Measurements from ENCODE around the gene SALL3.

SALL3 gene

GRCh38 chr18:78965917-78966792 is 13.5 kb upstream of the SALL3 start:
- DNase-seq, result no peak

GRCh38 chr18:78966793-78967106 is 12.9 kb upstream of the SALL3 start:
- DNase-seq, result no peak

GRCh38 chr18:78967692-78968091 is 11.9 kb upstream of the SALL3 start:
- DNase-seq, result no peak

GRCh38 chr18:78969574-78970315 is 9.9 kb upstream of the SALL3 start:
- DNase-seq, result no peak

- DNase-seq, result no peak
Measured at GRCh38 chr18:78970774-78971333, 8.8 kb upstream of the SALL3 start.

- DNase-seq, result no peak
Measured at GRCh38 chr18:78971511-78972245, 7.9 kb upstream of the SALL3 start.

- DNase-seq, result no peak
Measured at GRCh38 chr18:78972385-78972918, 7.2 kb upstream of the SALL3 start.

GRCh38 chr18:78972930-78973331 is 6.7 kb upstream of the SALL3 start:
- DNase-seq, result no peak

GRCh38 chr18:78973357-78974083 is 6.1 kb upstream of the SALL3 start:
- no peak for DNase-seq

GRCh38 chr18:78974115-78974761 is 5.4 kb upstream of the SALL3 start:
- DNase-seq, result no peak

- no peak for DNase-seq
Measured at GRCh38 chr18:78975292-78975691, 4.3 kb upstream of the SALL3 start.

GRCh38 chr18:78975699-78976335 is 3.8 kb upstream of the SALL3 start:
- DNase-seq, result no peak

- no peak for DNase-seq
Measured at GRCh38 chr18:78976765-78977636, 2.6 kb upstream of the SALL3 start.

GRCh38 chr18:78977637-78978348 is 1.8 kb upstream of the SALL3 start:
- no peak for DNase-seq

- DNase-seq, result no peak
Measured at GRCh38 chr18:78978349-78979055, 1.1 kb upstream of the SALL3 start.

GRCh38 chr18:78979056-78979729 is 425 bp upstream of the SALL3 start:
- no peak for DNase-seq

- DNase-seq, result no peak
Measured at GRCh38 chr18:78980279-78980771, 707 bp downstream of the SALL3 start.

GRCh38 chr18:78980777-78981380 is 1.3 kb downstream of the SALL3 start:
- no peak for DNase-seq

Measured in stimulated activated naive CD4-positive, alpha-beta T cell treated with Interleukin-2 at 50 U/mL for 16 hours (primary cell).